ENCODE measurements around the gene TNFRSF1B. TPM values are rescaled to one million over a fixed set of nuclear protein-coding genes. Genes with fewer than 3 reads are reported as not detected.

Gene TNFRSF1B
- total and polyA plus RNA-seq, 2 of the 8 experiments (the other 6 are each of a cell fraction or from before 2014, with no cell fraction given) = 1.7 to 2.9 TPM

GRCh38 chr1:12244078-12244477 lies 77.3 kb downstream of the TNFRSF1B start:
- H2BK15ac ChIP-seq (ENCODE audit: low read length) = peak overlapping the region; percentile 94; the same call in 1 of the 2 replicates
- no peak overlapping the region for H3K4me2 ChIP-seq (ENCODE audit: insufficient read depth in 1 of 2, low read depth in 2 of 2, low read length in 2 of 2)
- no peak overlapping the region for H3K56ac ChIP-seq (replicated peaks; ENCODE audit: insufficient read length, low read depth, low read length)
- H3K9me3 ChIP-seq (ENCODE audit: insufficient read depth in 2 of 2, low read depth in 1 of 2, low read length in 1 of 2) = no peaks in the 10 kb centered on the region
- no peak overlapping the region for H3K4me3 ChIP-seq (ENCODE audit: extremely low read depth in 1 of 4, insufficient read depth in 2 of 4, low read depth in 3 of 4, low read length in 4 of 4)
- no peak overlapping the region for H4K8ac ChIP-seq (ENCODE audit: extremely low read depth, insufficient read depth, low read length)
- no peaks in the 10 kb centered on the region for H3K79me2 ChIP-seq (ENCODE audit: control insufficient read depth in 1 of 2, insufficient read depth in 2 of 2, low read length in 2 of 2)
- 0 out of 2 replicates have a peak overlapping the region, but pooled peaks have one; percentile 48 for H2BK5ac ChIP-seq (ENCODE audit: low read depth, low read length)
- no peak overlapping the region for H2AK5ac ChIP-seq (ENCODE audit: low read depth, low read length)
- no peak overlapping the region for H4K5ac ChIP-seq (ENCODE audit: insufficient read length, low read depth, low read length)
- TF ChIP-seq CTCF (IDR thresholded peaks at IDR 0.05; ENCODE audit: control extremely low read depth in 1 of 3, insufficient read depth in 1 of 3, low read depth in 1 of 3, low read length in 3 of 3) (peak in 2 of 3 experiments; percentile 49 to 63; a peak in 3 of 4 replicates), RAD21 (IDR thresholded peaks at IDR 0.05 in 1 of 2, conservative IDR thresholded peaks at IDR 0.05 in 1 of 2; ENCODE audit: low read depth in 2 of 2, low read length in 2 of 2) (peak; percentile 15 to 40; a peak in 2 of 4 replicates), SP1 (IDR thresholded peaks at IDR 0.05; ENCODE audit: low read depth, low read length) (no peak)
- peaks cover 0 to 19% (median 6%) of the 10 kb centered on the region in 4 experiments; a peak in 5 of 7 replicates for H3K4me1 ChIP-seq (replicated peaks in 1 of 4; ENCODE audit: control insufficient read depth in 3 of 4, insufficient read depth in 4 of 4, low read length in 3 of 4)
- H2AFZ ChIP-seq (ENCODE audit: low read length) = no peak overlapping the region
- H2BK20ac ChIP-seq (ENCODE audit: low read length) = 0 out of 2 replicates have a peak overlapping the region, but pooled peaks have one; percentile 1
- H2BK12ac ChIP-seq (ENCODE audit: low read depth, low read length) = no peak overlapping the region
- peaks cover 4 to 21% (median 7%) of the 10 kb centered on the region in 4 experiments; a peak in 5 of 8 replicates for H3K36me3 ChIP-seq (ENCODE audit: control insufficient read depth in 2 of 4, insufficient read depth in 4 of 4, low read length in 3 of 4)
- H4K20me1 ChIP-seq (replicated peaks in 1 of 2; ENCODE audit: control insufficient read depth in 1 of 2, insufficient read depth in 2 of 2, low read length in 2 of 2) = peaks cover 0 to 1% of the 10 kb centered on the region in 2 experiments
- H4K91ac ChIP-seq (replicated peaks; ENCODE audit: insufficient read length, low read length) = no peak overlapping the region
- ChIA-PET CTCF (ENCODE audit: partially characterized antibody) (interaction anchor here (0.8 to 4.2 kb wide), 16 partner anchors 9 to 137 kb away, joined by 3 to 25 read pairs (median 4); no protein-coding TSS in a partner anchor), POLR2A (ENCODE audit: partially characterized antibody) (no interaction called here)
- H3K23ac ChIP-seq (ENCODE audit: insufficient read length) = no peak overlapping the region
- no peaks in the 10 kb centered on the region for H3K27me3 ChIP-seq (replicated peaks in 1 of 4; ENCODE audit: control insufficient read depth in 3 of 4, extremely low read depth in 1 of 4, insufficient read depth in 3 of 4, low read length in 3 of 4)
- H3K18ac ChIP-seq (ENCODE audit: extremely low read depth, low read length) = peak overlapping the region; percentile 72; the same call in 1 of the 2 replicates
- DNase-seq (ENCODE audit: low read depth in 1 of 2, low spot score in 2 of 2) = peak in 1 of 2 experiments; percentile 46
- no peak overlapping the region for H3K9ac ChIP-seq (replicated peaks in 1 of 4; ENCODE audit: extremely low read depth in 1 of 4, low read depth in 3 of 4, low read length in 3 of 4)
- H3K4ac ChIP-seq (replicated peaks; ENCODE audit: insufficient read length, low read depth, low read length) = no peak overlapping the region
- 50% methylated on average over 2 of the region's 2 CpGs; no CpG with 5 or more reads in 1 of the 2 experiments for WGBS, 2 experiments (ENCODE audit: extremely low coverage in 1 of 2, insufficient coverage in 1 of 2, insufficient read length in 1 of 2, insufficient replicate concordance in 2 of 2, low coverage in 1 of 2, low lambda C conversion rate in 2 of 2, missing lambda C conversion rate in 1 of 2)
- no peak overlapping the region for H3K27ac ChIP-seq (ENCODE audit: low read depth, low read length)
- no peak overlapping the region for H2BK120ac ChIP-seq (replicated peaks; ENCODE audit: low read depth, low read length)
- no peak overlapping the region for H3K14ac ChIP-seq (ENCODE audit: insufficient read length)
- no peaks in the 10 kb centered on the region for H3K23me2 ChIP-seq (ENCODE audit: low read depth, low read length)
- peak; percentile 66 for FAIRE-seq
- no peaks in the 10 kb centered on the region for H3K79me1 ChIP-seq (ENCODE audit: low read depth, low read length)

Data from H1 (cell line).